Astrocyte (in vitro differentiated cells and primary cell): ENCODE data around the gene LDLRAD4. TPM values are rescaled to one million over a fixed set of nuclear protein-coding genes. Genes with fewer than 3 reads are reported as not detected.
A peak's percentile ranks its signal among the peaks of the same experiment; 100 is the strongest.

Experiments
- DNase-seq: peaks from one replicate; pipeline ENCODE4 v3.0.0-alpha.2; 2010; ENCODE audit warnings: low read depth
- FAIRE-seq: peaks from 2 replicates; lab custom pipeline; 2011; peaks lifted over from hg19 to GRCh38; lab: Jason Lieb, UNC
- H2AFZ ChIP-seq: 2 replicates; pipeline ENCODE4 v1.6.0; 2012; ENCODE audit warnings: low read depth, low read length, inconsistent platforms
- H3K27ac ChIP-seq: 2 replicates; pipeline ENCODE4 v1.5.1; 2011; ENCODE audit warnings: low read depth, low read length, inconsistent platforms
- H3K27me3 ChIP-seq: 2 replicates; pipeline ENCODE4 v1.6.0; 2011; ENCODE audit warnings: low read length, inconsistent platforms; ENCODE audit not compliant: insufficient read depth
- H3K36me3 ChIP-seq: 2 replicates; pipeline ENCODE4 v1.5.1; 2011; ENCODE audit warnings: low read length, inconsistent platforms; ENCODE audit not compliant: insufficient read depth
- H3K4me1 ChIP-seq: 2 replicates; pipeline ENCODE4 v1.5.1; 2011; ENCODE audit warnings: low read length, inconsistent platforms; ENCODE audit not compliant: insufficient read depth
- H3K4me2 ChIP-seq: 2 replicates; pipeline ENCODE4 v1.6.0; 2012; ENCODE audit warnings: low read length, inconsistent platforms
- H3K4me3 ChIP-seq: 2 replicates; pipeline ENCODE4 v1.5.1; 2011; ENCODE audit warnings: low read depth, mild to moderate bottlenecking, low read length, inconsistent platforms; ENCODE audit not compliant: insufficient read depth
- H3K79me2 ChIP-seq: 2 replicates; pipeline ENCODE4 v1.6.0; 2012; ENCODE audit warnings: mild to moderate bottlenecking, low read length, inconsistent platforms; ENCODE audit not compliant: insufficient read depth
- H3K9ac ChIP-seq: 2 replicates; pipeline ENCODE4 v1.6.0; 2012; ENCODE audit warnings: mild to moderate bottlenecking, low read length, inconsistent platforms
- H3K9me3 ChIP-seq: 2 replicates; pipeline ENCODE4 v1.5.1; 2012; ENCODE audit warnings: low read depth, mild to moderate bottlenecking, low read length, inconsistent platforms; ENCODE audit not compliant: insufficient read depth
- H4K20me1 ChIP-seq: 2 replicates; pipeline ENCODE4 v1.6.0; 2012; ENCODE audit warnings: low read length, inconsistent platforms; ENCODE audit not compliant: insufficient read depth
- H3K27ac Mint-ChIP-seq: one replicate; pipeline ENCODE4 v1.8.0; 2021; ENCODE audit warnings: mild to moderate bottlenecking, mixed read lengths; ENCODE audit not compliant: unreplicated experiment
- H3K27me3 Mint-ChIP-seq: one replicate; pipeline ENCODE4 v1.8.0; 2021; ENCODE audit warnings: low read depth, mixed read lengths; ENCODE audit not compliant: unreplicated experiment
- H3K36me3 Mint-ChIP-seq: one replicate; pipeline ENCODE4 v1.8.0; 2021; ENCODE audit warnings: low read depth, mixed read lengths; ENCODE audit not compliant: unreplicated experiment
- H3K4me1 Mint-ChIP-seq: one replicate; pipeline ENCODE4 v1.8.0; 2021; ENCODE audit warnings: low read depth, mixed read lengths; ENCODE audit not compliant: unreplicated experiment
- H3K4me3 Mint-ChIP-seq: one replicate; pipeline ENCODE4 v1.8.0; 2021; ENCODE audit warnings: mild to moderate bottlenecking, moderate library complexity, mixed read lengths; ENCODE audit not compliant: unreplicated experiment
- H3K9me3 Mint-ChIP-seq: one replicate; pipeline ENCODE4 v1.8.0; 2021; ENCODE audit warnings: mild to moderate bottlenecking, mixed read lengths; ENCODE audit not compliant: unreplicated experiment
- CTCF ChIP-seq: IDR thresholded peaks from 2 replicates; pipeline ENCODE4 v1.5.1; 2011; ENCODE audit warnings: low read depth, mild to moderate bottlenecking, inconsistent platforms, low read length, moderate library complexity; ENCODE audit not compliant: insufficient read depth
- EZH2 ChIP-seq: IDR thresholded peaks from 2 replicates; pipeline ENCODE4 v1.6.1; 2012; ENCODE audit warnings: mild to moderate bottlenecking, low read length, inconsistent platforms; ENCODE audit not compliant: insufficient read depth
- total RNA-seq: library from RNA; stranded (reverse); gene quantifications from 2 replicates; pipeline ENCODE4 v1.2.1, GENCODE V29; 2021

Gene LDLRAD4
- total RNA-seq, 1 donor from 2014 or later, result 26.0 TPM

GRCh38 chr18:13291299-13291698 lies 72.7 kb downstream of the LDLRAD4 start:
- DNase-seq (no peak), FAIRE-seq (no peak)
- Histone ChIP-seq H3K4me2 (no peak overlapping the region), H3K4me1 (no peaks in the 10 kb centered on the region), H3K9ac (no peak overlapping the region), H3K79me2 (no peaks in the 10 kb centered on the region), H3K4me3 (no peak overlapping the region), H3K36me3 (no peaks in the 10 kb centered on the region), H3K9me3 (no peaks in the 10 kb centered on the region), H3K27ac (no peak overlapping the region), H4K20me1 (no peaks in the 10 kb centered on the region), H2AFZ (no peak overlapping the region), H3K27me3 (no peaks in the 10 kb centered on the region)
- H3K4me1 Mint-ChIP-seq, result peaks cover 61% of the 10 kb centered on the region
- no peak overlapping the region for H3K4me3 Mint-ChIP-seq
- H3K27me3 Mint-ChIP-seq, result no peaks in the 10 kb centered on the region
- no peak overlapping the region for H3K27ac Mint-ChIP-seq
- H3K36me3 Mint-ChIP-seq, result peaks cover 14% of the 10 kb centered on the region
- peaks cover 3% of the 10 kb centered on the region for H3K9me3 Mint-ChIP-seq
- no peak for TF ChIP-seq EZH2
- TF ChIP-seq CTCF, result no peak

- H3K79me2 ChIP-seq, result no peaks in the 10 kb centered on the region
- TF ChIP-seq EZH2 (no peak), CTCF (no peak)
- H3K4me1 ChIP-seq, result no peaks in the 10 kb centered on the region
- H3K4me2 ChIP-seq, result no peak overlapping the region
- no peak overlapping the region for H3K9ac ChIP-seq
- no peak for DNase-seq
- Mint-ChIP-seq H3K9me3 (peaks cover 3% of the 10 kb centered on the region), H3K36me3 (peaks cover 14% of the 10 kb centered on the region), H3K27me3 (no peaks in the 10 kb centered on the region), H3K4me3 (no peak overlapping the region), H3K4me1 (peaks cover 55% of the 10 kb centered on the region), H3K27ac (no peak overlapping the region)
- H3K27me3 ChIP-seq, result no peaks in the 10 kb centered on the region
- H3K36me3 ChIP-seq, result no peaks in the 10 kb centered on the region
- no peak overlapping the region for H2AFZ ChIP-seq
- no peaks in the 10 kb centered on the region for H4K20me1 ChIP-seq
- FAIRE-seq, result no peak
- no peak overlapping the region for H3K4me3 ChIP-seq
- no peaks in the 10 kb centered on the region for H3K9me3 ChIP-seq
- H3K27ac ChIP-seq, result no peak overlapping the region
Measured at GRCh38 chr18:13291745-13292447, 73.3 kb downstream of the LDLRAD4 start.

- FAIRE-seq (no peak), DNase-seq (no peak)
- peaks cover 3% of the 10 kb centered on the region for H3K9me3 Mint-ChIP-seq
- no peak overlapping the region for H3K4me3 Mint-ChIP-seq
- no peaks in the 10 kb centered on the region for H3K36me3 ChIP-seq
- H3K4me1 Mint-ChIP-seq, result peaks cover 51% of the 10 kb centered on the region
- TF ChIP-seq CTCF (no peak), EZH2 (no peak)
- no peaks in the 10 kb centered on the region for H4K20me1 ChIP-seq
- no peak overlapping the region for H3K4me2 ChIP-seq
- H3K4me1 ChIP-seq, result no peaks in the 10 kb centered on the region
- no peak overlapping the region for H3K4me3 ChIP-seq
- no peaks in the 10 kb centered on the region for H3K9me3 ChIP-seq
- no peaks in the 10 kb centered on the region for H3K27me3 Mint-ChIP-seq
- no peak overlapping the region for H3K27ac ChIP-seq
- peak overlapping the region; percentile 36 for H3K27ac Mint-ChIP-seq
- peaks cover 14% of the 10 kb centered on the region for H3K36me3 Mint-ChIP-seq
- no peaks in the 10 kb centered on the region for H3K27me3 ChIP-seq
- no peak overlapping the region for H3K9ac ChIP-seq
- no peaks in the 10 kb centered on the region for H3K79me2 ChIP-seq
- H2AFZ ChIP-seq, result no peak overlapping the region
Measured at GRCh38 chr18:13292736-13293135, 74.2 kb downstream of the LDLRAD4 start.
